Muscle of leg (tissue), 9 donors: ENCODE results near the gene PANK3. TPM values are rescaled to one million over a fixed set of nuclear protein-coding genes. Genes with fewer than 3 reads are reported as not detected.

ENCODE experiments used
- polyA plus RNA-seq, 8 donors: library from polyadenylated mRNA; unstranded; fragments of 120-200 nt; gene quantifications; one replicate each; pipeline versions ENCODE4 v1.2.1 to v1.2.3, GENCODE V29; 2013; ENCODE audit warnings: inconsistent platforms in 1 of 8, low replicate concordance in 1 of 8; ENCODE audit not compliant: insufficient read length in 8 of 8, insufficient read depth in 1 of 8
- total RNA-seq: library from RNA; stranded (reverse); fragments of 120-200 nt; gene quantifications from one replicate; pipeline ENCODE4 v1.2.4, GENCODE V29; 2013

Gene PANK3
- total and polyA plus RNA-seq, 9 donors = 21.4 to 42.5 (median 36.0) TPM

Other genes starting within 250 kb of the PANK3 start
- 92.5 TPM for gene RARS1, start 92.9 kb downstream of the PANK3 start, total RNA-seq
- 10 to 100 TPM; 47.7 to 63.6 (median 56.8) TPM for gene RARS1, start 92.9 kb downstream of the PANK3 start, polyA plus RNA-seq
- gene FBLL1, start 50.1 kb downstream of the PANK3 start, total RNA-seq = 0.62 TPM
- 1 to 10 TPM in 4 of 8 donors, under 1 TPM in 4; 0.47 to 1.9 (median 0.92) TPM for gene FBLL1, start 50.1 kb downstream of the PANK3 start, polyA plus RNA-seq